Subcutaneous adipose tissue (tissue), 4 donors: ENCODE measurements around the gene ULK4. TPM values are rescaled to one million over a fixed set of nuclear protein-coding genes. Genes with fewer than 3 reads are reported as not detected.

Experiments used
- total RNA-seq, 4 donors: library from RNA; depleted of rRNA; stranded (reverse); fragments of >200 nt; gene quantifications; one replicate each; pipeline ENCODE4 v1.1.0, GENCODE V29; 2016
- TF ChIP-seq, protein P1 (sequence below): fragments of 450-650 bp; IDR thresholded peaks from one replicate; pipeline ENCODE4 v1.5.1; 2016; ENCODE audit warnings: low read depth, mild to moderate bottlenecking, control low read depth, antibody characterized with exemption, moderate library complexity

Gene ULK4
- total RNA-seq, 4 donors from 2014 or later = 10.6 to 32.0 (median 22.6) TPM

DNA sequence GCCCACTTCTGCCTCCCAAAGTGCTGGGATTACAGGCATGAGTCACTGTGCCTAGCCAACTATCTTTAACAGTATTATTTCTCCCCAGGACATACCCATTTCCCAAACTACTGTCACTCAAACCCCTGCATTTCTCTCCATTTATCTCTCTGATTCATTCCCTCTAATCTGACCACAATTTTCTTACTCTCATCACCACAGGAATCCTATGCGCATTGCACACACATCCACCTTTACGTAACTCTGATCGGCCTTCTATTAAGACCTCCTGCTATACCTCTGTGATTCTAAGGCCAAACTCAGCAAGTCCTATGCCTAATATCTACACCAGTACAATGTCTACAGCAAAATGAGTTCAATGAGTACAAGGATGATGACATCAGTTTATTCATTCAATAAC lies 235.0 kb downstream of the ULK4 start:
- TF ChIP-seq, protein P1, sequence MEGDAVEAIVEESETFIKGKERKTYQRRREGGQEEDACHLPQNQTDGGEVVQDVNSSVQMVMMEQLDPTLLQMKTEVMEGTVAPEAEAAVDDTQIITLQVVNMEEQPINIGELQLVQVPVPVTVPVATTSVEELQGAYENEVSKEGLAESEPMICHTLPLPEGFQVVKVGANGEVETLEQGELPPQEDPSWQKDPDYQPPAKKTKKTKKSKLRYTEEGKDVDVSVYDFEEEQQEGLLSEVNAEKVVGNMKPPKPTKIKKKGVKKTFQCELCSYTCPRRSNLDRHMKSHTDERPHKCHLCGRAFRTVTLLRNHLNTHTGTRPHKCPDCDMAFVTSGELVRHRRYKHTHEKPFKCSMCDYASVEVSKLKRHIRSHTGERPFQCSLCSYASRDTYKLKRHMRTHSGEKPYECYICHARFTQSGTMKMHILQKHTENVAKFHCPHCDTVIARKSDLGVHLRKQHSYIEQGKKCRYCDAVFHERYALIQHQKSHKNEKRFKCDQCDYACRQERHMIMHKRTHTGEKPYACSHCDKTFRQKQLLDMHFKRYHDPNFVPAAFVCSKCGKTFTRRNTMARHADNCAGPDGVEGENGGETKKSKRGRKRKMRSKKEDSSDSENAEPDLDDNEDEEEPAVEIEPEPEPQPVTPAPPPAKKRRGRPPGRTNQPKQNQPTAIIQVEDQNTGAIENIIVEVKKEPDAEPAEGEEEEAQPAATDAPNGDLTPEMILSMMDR = no peak

DNA sequence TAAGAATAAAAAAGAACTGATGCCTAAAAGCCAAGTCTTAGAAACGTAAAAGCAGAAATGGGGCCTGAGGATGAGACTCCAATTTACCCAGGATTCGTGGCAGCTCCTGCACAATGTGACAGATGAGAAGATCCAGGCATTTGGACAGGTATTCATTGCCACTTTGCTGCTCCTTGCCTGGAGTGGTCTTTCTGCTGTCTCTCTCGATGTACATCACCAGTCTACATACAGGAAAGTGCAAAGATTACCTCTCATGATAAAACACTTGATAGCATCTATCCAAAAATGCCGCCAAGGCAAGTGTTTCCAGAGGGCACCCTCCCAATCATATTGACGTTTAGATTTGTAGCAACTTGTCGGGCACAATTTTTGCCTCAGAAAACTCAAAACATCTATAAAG lies 244.3 kb downstream of the ULK4 start:
- TF ChIP-seq, protein P1 = no peak

DNA sequence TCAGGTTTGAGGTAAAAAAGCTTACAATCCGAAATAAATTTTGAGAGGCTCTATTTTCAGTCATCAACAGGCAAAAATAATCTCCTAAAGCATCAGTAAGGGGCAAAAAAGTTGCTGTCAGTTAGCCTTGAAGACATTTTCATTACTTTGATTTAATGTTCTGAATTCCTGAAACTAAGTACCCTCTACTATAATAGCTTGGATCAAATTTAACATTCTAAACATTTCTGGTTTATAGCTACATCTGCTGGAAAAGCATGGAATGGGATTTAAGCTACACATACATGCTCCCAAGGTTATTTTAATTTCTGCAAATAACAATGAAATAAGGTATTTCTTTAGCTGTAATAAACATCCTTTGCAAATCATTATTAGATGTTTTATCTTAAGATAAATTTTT lies 245.4 kb downstream of the ULK4 start:
- TF ChIP-seq, protein P1 = no peak

DNA sequence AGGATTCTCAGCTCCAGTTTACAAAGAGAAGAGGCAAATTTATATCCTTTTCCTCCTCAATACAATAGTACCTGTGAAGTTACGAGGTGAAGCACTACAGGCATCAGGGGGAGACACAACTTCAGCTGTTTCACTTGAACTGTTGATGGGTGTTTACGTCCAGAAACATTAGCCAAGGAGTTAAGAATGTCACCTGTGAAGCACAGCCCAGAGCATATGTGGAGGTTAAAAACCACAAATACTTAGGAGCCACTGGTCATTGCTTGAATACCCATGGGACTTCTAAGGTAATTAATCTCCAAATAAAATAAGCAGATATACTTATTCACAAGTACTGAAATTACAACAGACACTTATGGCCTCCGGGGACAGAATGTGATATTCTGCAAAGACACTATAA lies 246.5 kb downstream of the ULK4 start:
- TF ChIP-seq, protein P1 = no peak

DNA sequence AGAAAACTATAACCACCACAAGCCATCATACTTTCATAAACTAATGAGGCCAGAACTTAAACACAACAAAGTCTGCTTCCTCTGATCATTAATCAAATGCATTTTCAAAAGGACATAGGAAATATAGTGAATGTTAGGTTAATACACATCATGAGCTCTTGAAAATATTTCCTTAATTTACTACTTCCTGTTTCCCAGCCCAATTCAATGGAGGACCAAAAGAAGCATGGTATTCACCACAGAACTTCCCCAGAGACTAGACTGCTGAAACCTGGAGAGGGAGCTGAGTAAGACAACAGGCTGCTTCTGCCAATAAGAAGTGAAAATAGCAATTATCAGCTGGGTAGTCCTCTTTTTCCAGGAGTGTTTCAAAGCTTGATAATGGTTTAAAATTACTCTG lies 250.3 kb downstream of the ULK4 start:
- TF ChIP-seq, protein P1 = no peak

DNA sequence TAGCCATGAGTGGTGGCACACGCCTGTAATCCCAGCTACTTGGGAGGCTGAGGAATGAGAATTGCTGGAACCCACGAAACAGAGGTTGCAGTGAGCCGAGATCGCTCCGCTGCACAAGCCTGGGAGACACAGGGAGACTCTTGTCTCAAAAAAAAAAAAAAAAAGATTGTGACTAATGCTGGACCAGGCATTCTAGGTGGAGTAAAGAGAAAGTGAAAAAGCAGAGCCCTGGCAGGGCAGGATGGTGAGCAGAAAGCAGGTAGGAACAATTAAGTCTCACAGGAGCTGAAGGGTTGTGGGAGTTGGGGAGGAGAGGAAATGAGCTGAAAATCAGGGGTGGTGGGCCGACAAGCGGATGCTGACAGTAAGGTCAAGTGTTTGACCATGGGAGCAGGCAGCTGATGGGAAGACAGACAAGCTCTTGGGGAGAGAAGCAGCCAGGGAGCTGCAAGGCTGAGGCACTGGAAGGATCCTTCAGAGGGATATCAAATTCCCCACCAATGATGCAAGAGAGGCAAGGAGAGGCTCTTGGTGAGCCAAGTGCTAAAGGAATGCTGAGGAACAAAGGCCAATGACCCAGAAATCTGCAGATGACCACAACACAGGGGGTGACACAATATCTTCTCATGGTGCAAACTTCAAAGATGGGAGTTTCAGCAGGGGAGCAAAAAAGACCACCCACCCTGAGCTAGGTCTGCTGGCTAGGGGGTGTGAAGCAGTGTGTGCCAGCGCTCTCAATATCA lies 251.1 kb downstream of the ULK4 start:
- TF ChIP-seq, protein P1 = no peak

DNA sequence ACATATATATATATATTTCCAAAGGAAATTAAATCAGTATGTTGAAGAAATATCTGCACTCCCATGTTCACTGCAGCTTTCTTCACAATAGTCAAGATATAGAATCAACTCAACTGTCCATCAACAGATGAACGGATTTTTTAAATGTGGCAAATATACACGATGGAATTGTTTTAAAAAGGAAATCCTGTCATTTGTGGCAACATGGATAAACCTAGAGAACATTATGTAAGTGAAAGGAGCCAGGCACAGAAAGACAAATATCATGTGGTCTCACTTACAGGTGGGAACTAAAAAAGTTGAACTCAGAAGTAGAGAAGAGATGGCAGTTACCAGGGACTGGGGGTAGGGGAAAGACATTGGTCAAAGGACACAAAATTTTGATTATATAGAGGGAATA lies 253.7 kb downstream of the ULK4 start:
- TF ChIP-seq, protein P1 = no peak
